Stimulated activated CD4-positive, alpha-beta T cell treated with anti-CD3 and anti-CD28 coated beads, Interleukin-1b, Interleukin-23, amount 100 ng/mL, for 4 hours (primary cell): ENCODE results near the gene NTNG1.

ENCODE experiments used
- DNase-seq, 2 donors: peaks; one replicate each; pipeline ENCODE4 v3.0.0-alpha.2; 2020; ENCODE audit warnings: low read depth in 2 of 2

NTNG1 gene

GRCh38 chr1:107501081-107501605, 360.3 kb downstream of the NTNG1 start:
- DNase-seq, result no peak

GRCh38 chr1:107510347-107510746, 369.5 kb downstream of the NTNG1 start:
- no peak for DNase-seq

GRCh38 chr1:107512836-107513235, 372.0 kb downstream of the NTNG1 start:
- DNase-seq, result no peak

- no peak for DNase-seq
These were observed 374.0 kb downstream of the NTNG1 start for GRCh38 chr1:107514841-107515240.

GRCh38 chr1:107515702-107516101, 374.9 kb downstream of the NTNG1 start:
- no peak for DNase-seq

- DNase-seq, result no peak
These were observed 382.2 kb downstream of the NTNG1 start for GRCh38 chr1:107523061-107523460.

GRCh38 chr1:107523736-107524135, 382.9 kb downstream of the NTNG1 start:
- DNase-seq, result no peak

GRCh38 chr1:107524301-107524700, 383.5 kb downstream of the NTNG1 start:
- DNase-seq, result no peak

GRCh38 chr1:107525145-107525544, 384.3 kb downstream of the NTNG1 start:
- DNase-seq, result no peak

- DNase-seq, result no peak
These were observed 385.1 kb downstream of the NTNG1 start for GRCh38 chr1:107525961-107526360.

GRCh38 chr1:107526524-107527198, 385.8 kb downstream of the NTNG1 start:
- no peak for DNase-seq

GRCh38 chr1:107529511-107530149, 388.8 kb downstream of the NTNG1 start:
- DNase-seq, result no peak

- no peak for DNase-seq
These were observed 389.7 kb downstream of the NTNG1 start for GRCh38 chr1:107530543-107530942.

- no peak for DNase-seq
These were observed 390.4 kb downstream of the NTNG1 start for GRCh38 chr1:107531065-107531908.

GRCh38 chr1:107532318-107532717, 391.5 kb downstream of the NTNG1 start:
- DNase-seq, result no peak
